H9 (cell line): ENCODE results near the gene RMDN2. TPM values are rescaled to one million over a fixed set of nuclear protein-coding genes. Genes with fewer than 3 reads are reported as not detected.
A peak's percentile ranks its signal among the peaks of the same experiment; 100 is the strongest.

ENCODE experiments used
- DNase-seq: peaks from one replicate; pipeline ENCODE4 v3.0.0-alpha.2; 2017
- H2AFZ ChIP-seq: one replicate; pipeline ENCODE4 v1.6.1; 2013; ENCODE audit warnings: mild to moderate bottlenecking, low read length, control low read depth, moderate library complexity
- H2AK5ac ChIP-seq: 2 replicates; pipeline ENCODE4 v1.6.1; 2013; ENCODE audit warnings: low read length, control low read depth, mixed read lengths; ENCODE audit not compliant: insufficient read length
- H2BK120ac ChIP-seq: one replicate; pipeline ENCODE4 v1.6.1; 2013; ENCODE audit warnings: low read depth, mild to moderate bottlenecking, low read length, control low read depth, inconsistent platforms; ENCODE audit not compliant: poor library complexity, severe bottlenecking
- H2BK12ac ChIP-seq: 2 replicates; pipeline ENCODE4 v1.6.1; 2013; ENCODE audit warnings: low read length, control low read depth, mixed read lengths, low read depth; ENCODE audit not compliant: insufficient read length
- H2BK15ac ChIP-seq: 2 replicates; pipeline ENCODE4 v1.6.1; 2013; ENCODE audit warnings: low read depth, low read length, control low read depth
- H2BK20ac ChIP-seq: one replicate; pipeline ENCODE4 v1.6.1; 2013; ENCODE audit warnings: low read depth, mild to moderate bottlenecking, low read length, control low read depth, inconsistent platforms; ENCODE audit not compliant: poor library complexity, severe bottlenecking
- H2BK5ac ChIP-seq: 2 replicates; pipeline ENCODE4 v1.6.1; 2013; ENCODE audit warnings: low read length, control low read depth, mixed read lengths; ENCODE audit not compliant: insufficient read length
- H3K14ac ChIP-seq: 2 replicates; pipeline ENCODE4 v1.6.1; 2013; ENCODE audit warnings: low read length, control low read depth; ENCODE audit not compliant: insufficient read depth
- H3K18ac ChIP-seq: 2 replicates; pipeline ENCODE4 v1.6.1; 2013; ENCODE audit warnings: low read depth, mild to moderate bottlenecking, mixed read lengths, low read length, control low read depth; ENCODE audit not compliant: insufficient read length
- H3K23ac ChIP-seq: 2 replicates; pipeline ENCODE4 v1.6.1; 2013; ENCODE audit warnings: low read length, control low read depth, mixed read lengths, low read depth; ENCODE audit not compliant: insufficient read length
- H3K23me2 ChIP-seq: 2 replicates; pipeline ENCODE4 v1.6.1; 2013; ENCODE audit warnings: low read depth, mild to moderate bottlenecking, mixed read lengths, low read length, control low read depth; ENCODE audit not compliant: insufficient read length, poor library complexity, severe bottlenecking
- H3K27ac ChIP-seq: 2 replicates; pipeline ENCODE4 v1.5.1; 2013; ENCODE audit warnings: low read length, control low read depth, mixed read lengths, low read depth; ENCODE audit not compliant: insufficient read length
- H3K27me3 ChIP-seq: 2 replicates; pipeline ENCODE4 v1.6.1; 2013; ENCODE audit warnings: low read length, control low read depth, inconsistent platforms; ENCODE audit not compliant: insufficient read depth
- H3K4ac ChIP-seq: 2 replicates; pipeline ENCODE4 v1.6.1; 2013; ENCODE audit warnings: low read depth, mild to moderate bottlenecking, control low read depth, inconsistent platforms, low read length, moderate library complexity
- H3K4me1 ChIP-seq: 2 replicates; pipeline ENCODE4 v1.6.1; 2013; ENCODE audit warnings: low read length, control low read depth, inconsistent platforms; ENCODE audit not compliant: insufficient read depth
- H3K4me2 ChIP-seq: 2 replicates; pipeline ENCODE4 v1.6.1; 2013; ENCODE audit warnings: low read length, control low read depth, mixed read lengths; ENCODE audit not compliant: insufficient read length, insufficient read depth
- H3K56ac ChIP-seq: 2 replicates; pipeline ENCODE4 v1.6.1; 2013; ENCODE audit warnings: low read depth, mild to moderate bottlenecking, mixed read lengths, low read length, control low read depth; ENCODE audit not compliant: insufficient read length
- H3K79me1 ChIP-seq: 2 replicates; pipeline ENCODE4 v1.6.1; 2013; ENCODE audit warnings: low read depth, mild to moderate bottlenecking, moderate library complexity, low read length, control low read depth, inconsistent platforms; ENCODE audit not compliant: insufficient read depth, poor library complexity, severe bottlenecking
- H3K79me2 ChIP-seq: 2 replicates; pipeline ENCODE4 v1.6.1; 2013; ENCODE audit warnings: low read length, control low read depth, inconsistent platforms; ENCODE audit not compliant: insufficient read depth
- H3K9ac ChIP-seq: 2 replicates; pipeline ENCODE4 v1.6.1; 2013; ENCODE audit warnings: low read length, control low read depth, mixed read lengths; ENCODE audit not compliant: insufficient read length; ENCODE audit errors: extremely low read depth
- H3K9me3 ChIP-seq: one replicate; pipeline ENCODE4 v1.6.1; 2013; ENCODE audit warnings: low read depth, low read length, inconsistent platforms; ENCODE audit not compliant: control insufficient read depth
- H3T11ph ChIP-seq: one replicate; pipeline ENCODE4 v1.6.1; 2013; ENCODE audit warnings: mild to moderate bottlenecking, low read length, control low read depth, inconsistent platforms
- H4K20me1 ChIP-seq: one replicate; pipeline ENCODE4 v1.6.1; 2013; ENCODE audit not compliant: control insufficient read depth, insufficient read length, insufficient read depth
- H4K5ac ChIP-seq: 2 replicates; pipeline ENCODE4 v1.6.1; 2013; ENCODE audit warnings: low read depth, mild to moderate bottlenecking, mixed read lengths, low read length, control low read depth; ENCODE audit not compliant: insufficient read length
- H4K8ac ChIP-seq: replicated peaks from 2 replicates; pipeline ENCODE4 v1.6.1; 2013; ENCODE audit warnings: low read length, control low read depth, mixed read lengths, low read depth; ENCODE audit not compliant: insufficient read length
- H4K91ac ChIP-seq: 2 replicates; pipeline ENCODE4 v1.6.1; 2013; ENCODE audit warnings: low read depth, mild to moderate bottlenecking, moderate library complexity, mixed read lengths, low read length, control low read depth; ENCODE audit not compliant: insufficient read length
- H3K27ac Mint-ChIP-seq, 3 experiments: 2 replicates in 2 of 3; 3 replicates in 1 of 3; pipeline ENCODE4 v1.8.0; 2020 to 2021; ENCODE audit warnings: mixed read lengths in 3 of 3, mild to moderate bottlenecking in 1 of 3, moderate library complexity in 1 of 3
- H3K27me3 Mint-ChIP-seq: 2 replicates; pipeline ENCODE4 v1.8.0; 2021; ENCODE audit warnings: low read depth, mild to moderate bottlenecking, moderate library complexity, mixed read lengths
- H3K36me3 Mint-ChIP-seq, 3 experiments: 2 replicates in 2 of 3; 3 replicates in 1 of 3; pipeline ENCODE4 v1.8.0; 2020 to 2021; ENCODE audit warnings: low read depth in 3 of 3, mixed read lengths in 3 of 3; ENCODE audit not compliant: insufficient read depth in 1 of 3
- H3K4me1 Mint-ChIP-seq, 2 experiments: 2 replicates each; pipeline ENCODE4 v1.8.0; 2020; ENCODE audit warnings: mixed read lengths in 2 of 2
- H3K4me3 Mint-ChIP-seq, 2 experiments: 2 replicates in 1 of 2; 3 replicates in 1 of 2; pipeline ENCODE4 v1.8.0; 2020 to 2021; ENCODE audit warnings: mild to moderate bottlenecking in 2 of 2, mixed read lengths in 2 of 2, moderate library complexity in 1 of 2
- H3K9me3 Mint-ChIP-seq, 2 experiments: 2 replicates in 1 of 2; 3 replicates in 1 of 2; pipeline ENCODE4 v1.8.0; 2020; ENCODE audit warnings: mild to moderate bottlenecking in 2 of 2, mixed read lengths in 2 of 2, moderate library complexity in 1 of 2
- WGBS: extraction: QIAGEN DNeasy Blood & Tissue Kit; methylation state at CpG from one replicate; pipeline ENCODE4 v1.1.7; 2013; ENCODE audit warnings: missing lambda C conversion rate, low lambda C conversion rate, mixed read lengths; ENCODE audit not compliant: insufficient read length; ENCODE audit errors: extremely low coverage; 5-methylcytosine and 5-hydroxymethylcytosine counted together
- total RNA-seq: library from RNA; stranded (reverse); gene quantifications from 2 replicates; pipeline ENCODE4 v1.2.1, GENCODE V29; 2021
- TF ChIP-seq, protein P1 (sequence below): fragments of 200-600 bp; sonication (generic); conservative IDR thresholded peaks from 3 replicates; pipeline ENCODE4 v1.8.0; 2021; ENCODE audit warnings: antibody characterized with exemption, mild to moderate bottlenecking

The RMDN2 gene
- total RNA-seq, 1 experiment from 2014 or later = 2.8 TPM

DNA sequence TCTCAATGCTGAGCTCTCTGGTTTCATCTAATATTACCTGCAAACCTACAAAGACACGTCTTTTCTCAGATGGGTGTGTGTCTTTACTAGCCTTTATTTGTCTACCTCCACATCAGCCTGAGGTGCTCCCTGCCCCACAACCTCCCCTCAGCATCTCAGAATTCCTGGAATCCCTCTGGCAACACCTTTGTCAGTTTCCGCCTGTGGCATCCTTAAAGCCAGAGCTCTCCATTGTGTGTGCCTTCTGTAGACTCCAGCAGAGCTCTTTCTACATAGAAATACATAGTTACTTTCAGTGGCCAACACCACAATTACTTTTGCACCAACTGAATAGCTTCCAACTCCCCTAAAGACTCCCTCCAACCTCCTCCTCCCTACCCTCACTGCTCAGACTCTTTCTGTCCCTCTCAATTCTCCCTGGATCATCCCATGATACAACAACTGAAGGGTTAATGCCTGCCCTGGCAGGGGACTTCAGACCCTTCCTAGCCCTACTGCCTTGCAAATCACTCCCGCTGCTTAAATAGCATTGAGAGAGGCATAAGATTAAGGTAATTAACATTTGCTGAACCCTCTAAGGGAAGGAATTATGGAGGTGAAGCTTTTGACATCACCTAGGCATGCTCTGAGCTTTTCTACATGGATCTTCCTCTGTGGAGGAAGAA lies 39.6 kb upstream of the RMDN2 start:
- H3K18ac ChIP-seq = no peak overlapping the region
- no peaks in the 10 kb centered on the region for H3K9me3 ChIP-seq
- H4K91ac ChIP-seq = no peak overlapping the region
- H4K5ac ChIP-seq = no peak overlapping the region
- WGBS = no CpG with 5 or more reads among the region's 3 CpGs
- peaks cover 2% of the 10 kb centered on the region; the same call in 1 of the 2 replicates for H3K4me1 ChIP-seq
- Mint-ChIP-seq H3K4me3 (peak overlapping the region in 1 of 2 experiments; percentile 8; a peak in 2 of 5 replicates), H3K27ac (peak overlapping the region in 1 of 3 experiments; percentile 76; a peak in 2 of 7 replicates), H3K36me3 (no peaks in the 10 kb centered on the region), H3K9me3 (no peaks in the 10 kb centered on the region; a peak in 2 of 5 replicates), H3K27me3 (no peaks in the 10 kb centered on the region; the same call in 1 of the 2 replicates), H3K4me1 (peaks cover 34 to 35% of the 10 kb centered on the region in 2 experiments)
- no peak overlapping the region for H3T11ph ChIP-seq
- no peak overlapping the region for H2BK120ac ChIP-seq
- H3K27me3 ChIP-seq = no peaks in the 10 kb centered on the region
- H2BK20ac ChIP-seq = no peak overlapping the region
- no peaks in the 10 kb centered on the region for H3K23me2 ChIP-seq
- TF ChIP-seq, protein P1, sequence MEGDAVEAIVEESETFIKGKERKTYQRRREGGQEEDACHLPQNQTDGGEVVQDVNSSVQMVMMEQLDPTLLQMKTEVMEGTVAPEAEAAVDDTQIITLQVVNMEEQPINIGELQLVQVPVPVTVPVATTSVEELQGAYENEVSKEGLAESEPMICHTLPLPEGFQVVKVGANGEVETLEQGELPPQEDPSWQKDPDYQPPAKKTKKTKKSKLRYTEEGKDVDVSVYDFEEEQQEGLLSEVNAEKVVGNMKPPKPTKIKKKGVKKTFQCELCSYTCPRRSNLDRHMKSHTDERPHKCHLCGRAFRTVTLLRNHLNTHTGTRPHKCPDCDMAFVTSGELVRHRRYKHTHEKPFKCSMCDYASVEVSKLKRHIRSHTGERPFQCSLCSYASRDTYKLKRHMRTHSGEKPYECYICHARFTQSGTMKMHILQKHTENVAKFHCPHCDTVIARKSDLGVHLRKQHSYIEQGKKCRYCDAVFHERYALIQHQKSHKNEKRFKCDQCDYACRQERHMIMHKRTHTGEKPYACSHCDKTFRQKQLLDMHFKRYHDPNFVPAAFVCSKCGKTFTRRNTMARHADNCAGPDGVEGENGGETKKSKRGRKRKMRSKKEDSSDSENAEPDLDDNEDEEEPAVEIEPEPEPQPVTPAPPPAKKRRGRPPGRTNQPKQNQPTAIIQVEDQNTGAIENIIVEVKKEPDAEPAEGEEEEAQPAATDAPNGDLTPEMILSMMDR = no peak
- no peak overlapping the region for H2AFZ ChIP-seq
- H3K4me2 ChIP-seq = no peak overlapping the region
- no peak overlapping the region for H2BK15ac ChIP-seq
- H3K27ac ChIP-seq = no peak overlapping the region
- H3K56ac ChIP-seq = no peak overlapping the region
- DNase-seq = no peak
- H2BK12ac ChIP-seq = no peak overlapping the region
- H3K79me2 ChIP-seq = no peaks in the 10 kb centered on the region
- no peaks in the 10 kb centered on the region for H3K79me1 ChIP-seq
- H2AK5ac ChIP-seq = no peak overlapping the region
- H3K4ac ChIP-seq = no peak overlapping the region
- H3K23ac ChIP-seq = no peak overlapping the region
- no peak overlapping the region for H3K9ac ChIP-seq
- H2BK5ac ChIP-seq = no peak overlapping the region
- no peak overlapping the region for H4K8ac ChIP-seq
- H4K20me1 ChIP-seq = no peaks in the 10 kb centered on the region
- no peak overlapping the region for H3K14ac ChIP-seq
